ENCODE measurements around the gene BUB3.

BUB3 gene

DNA sequence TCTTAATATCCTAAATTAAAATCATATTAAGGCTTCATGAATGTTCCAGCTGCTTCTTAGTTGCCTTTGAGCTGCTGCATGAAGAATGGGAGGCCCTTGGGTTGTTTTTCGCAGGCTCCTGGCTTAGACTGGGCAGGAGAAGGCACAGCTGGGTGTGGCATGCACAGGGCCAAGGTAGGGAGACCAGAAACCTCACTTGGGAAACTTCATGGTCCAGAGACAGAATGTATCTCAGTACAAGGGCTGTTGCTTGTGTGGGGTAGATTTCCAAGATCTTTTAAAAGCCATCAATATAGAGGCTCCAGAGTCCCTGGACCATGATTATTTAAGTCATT lies 49.9 kb downstream of the BUB3 start:
- DNase-seq (ENCODE audit: low spot score): no peak

DNA sequence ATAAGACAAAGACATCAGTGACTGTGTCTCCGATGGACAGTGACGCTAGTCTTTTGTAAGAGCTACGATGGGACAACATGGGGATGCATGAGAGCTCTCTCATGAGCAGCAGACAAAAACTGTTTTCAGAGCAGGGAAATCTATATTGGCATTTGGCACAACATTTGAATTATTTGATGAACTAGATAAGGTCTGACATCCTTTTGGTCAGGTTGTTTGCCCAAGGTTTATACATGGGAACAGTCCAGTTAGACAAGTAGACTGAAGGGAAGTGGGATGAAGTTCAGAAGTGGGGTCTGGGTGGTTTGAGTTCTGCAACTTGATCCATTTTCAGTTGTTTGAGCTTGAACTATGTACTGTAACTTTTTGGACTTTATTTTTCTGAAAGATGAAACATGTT lies 50.8 kb downstream of the BUB3 start:
- no peak for DNase-seq (ENCODE audit: low spot score)

DNA sequence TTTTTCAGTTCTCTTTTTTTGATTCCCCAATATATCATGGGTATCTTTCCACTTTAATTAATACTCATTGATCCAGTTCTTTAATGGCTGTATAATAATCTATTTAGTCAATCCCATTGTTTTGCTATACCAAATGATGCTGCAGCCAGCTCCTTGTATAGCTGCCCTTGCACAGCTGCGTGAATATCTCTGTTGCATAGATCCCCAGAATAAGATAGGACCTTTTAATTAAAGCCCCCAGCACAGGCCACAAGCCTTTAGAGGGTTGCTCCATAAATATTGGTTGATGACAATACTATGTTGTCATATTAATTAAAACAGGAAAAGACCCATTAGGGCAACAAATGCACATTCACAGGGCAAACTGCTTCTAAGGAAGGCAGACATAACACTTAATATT lies 57.9 kb downstream of the BUB3 start:
- DNase-seq (ENCODE audit: low spot score): no peak

DNA sequence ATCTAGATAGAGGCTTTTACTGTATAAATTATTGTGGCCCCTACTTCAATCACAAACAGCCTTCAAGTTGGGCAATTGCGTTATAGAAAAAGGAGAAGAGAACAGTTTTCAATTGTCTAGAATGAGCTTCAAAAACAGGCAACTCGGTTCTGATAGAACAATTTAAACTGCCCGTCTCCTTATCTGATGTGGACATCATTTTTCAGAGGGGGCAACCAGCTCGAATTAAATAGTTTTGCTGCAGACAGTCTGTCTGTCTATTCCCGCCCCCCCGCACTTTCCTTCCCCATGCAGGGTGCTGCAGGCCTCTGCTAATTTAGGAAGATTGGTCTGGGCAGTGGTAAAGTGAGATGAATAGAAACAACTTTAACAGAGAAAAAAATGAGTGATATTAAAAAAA lies 58.4 kb downstream of the BUB3 start:
- no peak for DNase-seq (ENCODE audit: low spot score)

DNA sequence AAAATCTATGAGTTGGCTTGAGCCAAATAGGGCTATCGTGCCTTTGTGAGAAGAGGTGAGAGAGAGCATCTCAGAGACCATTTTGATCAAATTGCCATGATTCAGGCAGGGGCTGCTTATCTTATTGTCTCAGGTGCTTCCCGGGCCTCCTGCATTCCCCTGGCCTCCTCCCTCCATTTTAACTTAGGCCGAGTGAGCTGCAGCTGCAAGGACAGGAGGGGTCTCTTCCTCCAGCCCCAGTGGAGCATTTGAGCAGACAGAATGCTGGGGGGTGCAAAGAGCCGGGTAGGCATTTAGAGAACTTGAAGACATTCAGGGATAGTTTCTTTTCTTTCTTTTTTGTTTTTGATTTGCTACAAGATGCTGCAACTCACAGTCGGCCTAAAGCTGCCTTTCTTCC lies 59.0 kb downstream of the BUB3 start:
- no peak for DNase-seq (ENCODE audit: low spot score)
